Activated naive CD4-positive, alpha-beta T cell treated with Interleukin-2 at 50 U/mL for 16 hours (primary cell): ENCODE data around the gene ASPSCR1.

ENCODE experiments used
- DNase-seq: peaks from one replicate; pipeline ENCODE4 v3.0.0-alpha.2; 2020

ASPSCR1 gene

DNA sequence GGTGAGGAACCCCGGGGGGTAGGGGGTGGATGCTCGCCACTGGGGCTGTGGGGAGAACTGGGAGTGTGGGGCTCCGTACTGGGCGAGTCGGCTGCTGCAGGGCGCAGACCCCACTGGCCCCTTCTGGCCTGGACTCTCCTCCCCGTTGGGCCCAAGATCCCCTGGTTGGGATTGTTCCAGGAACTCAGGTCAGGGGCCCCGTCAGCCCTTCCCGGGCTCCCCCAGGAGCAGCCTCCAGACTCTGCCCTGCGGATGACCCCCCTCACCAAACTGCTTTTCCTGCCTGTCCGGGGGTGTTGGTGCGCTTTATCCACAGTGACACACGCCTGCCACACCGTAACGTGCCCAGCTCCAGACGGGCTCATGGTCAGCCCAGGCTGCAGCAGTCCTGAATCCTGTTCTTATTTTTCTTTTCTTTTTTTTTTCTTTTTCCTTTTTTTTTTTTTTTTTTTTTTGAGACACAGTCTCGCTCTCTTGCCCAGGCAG is 24.2 kb downstream of the ASPSCR1 start:
- no peak for DNase-seq

DNA sequence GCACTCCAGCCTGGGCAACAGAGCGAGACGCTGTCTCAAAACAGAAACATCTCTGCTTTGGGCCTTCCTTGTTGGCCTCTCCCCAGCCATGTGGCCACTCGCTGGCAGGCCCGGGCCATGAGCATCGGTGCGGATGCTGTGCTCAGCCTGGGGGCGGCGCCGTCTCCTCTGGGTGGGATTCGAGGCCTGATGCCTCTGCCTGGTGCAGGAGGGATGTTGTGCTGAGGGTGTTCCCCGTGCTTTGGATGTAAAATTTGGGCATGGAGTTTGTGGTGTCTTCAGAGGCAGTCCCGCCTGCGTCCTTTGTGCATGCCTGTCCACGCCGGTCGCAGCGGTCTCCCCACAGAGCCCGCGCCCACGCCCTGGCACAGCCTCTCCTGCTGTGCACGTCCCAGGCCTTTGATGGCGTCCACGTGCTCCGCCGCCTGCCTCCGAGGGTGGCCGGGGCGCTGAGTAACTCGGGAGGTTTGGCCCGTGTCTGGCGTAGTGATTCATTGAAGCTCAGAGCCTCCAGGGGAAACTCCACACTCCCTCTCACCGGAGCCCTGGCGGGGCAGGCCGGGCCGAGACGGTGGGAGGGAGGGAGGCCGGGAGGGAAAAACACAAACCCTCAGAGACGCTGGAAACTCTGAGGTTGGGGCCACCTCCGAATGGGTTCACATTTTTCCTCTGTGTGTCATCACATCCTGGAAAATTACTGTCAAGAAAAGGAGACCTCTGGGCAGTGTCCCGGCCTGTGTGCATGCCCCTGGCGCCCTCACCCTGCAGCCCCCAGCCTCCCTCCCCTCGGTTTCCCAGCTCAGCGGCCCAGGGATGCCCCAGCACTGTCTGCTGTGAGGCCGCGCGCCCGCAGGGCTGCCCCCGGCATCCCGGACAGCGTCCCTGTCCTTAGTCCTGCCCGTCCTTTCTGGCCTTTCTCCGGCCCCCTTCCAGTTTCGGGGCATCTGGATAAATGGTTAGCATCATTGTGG is 26.3 kb downstream of the ASPSCR1 start:
- peak; percentile 70 for DNase-seq

DNA sequence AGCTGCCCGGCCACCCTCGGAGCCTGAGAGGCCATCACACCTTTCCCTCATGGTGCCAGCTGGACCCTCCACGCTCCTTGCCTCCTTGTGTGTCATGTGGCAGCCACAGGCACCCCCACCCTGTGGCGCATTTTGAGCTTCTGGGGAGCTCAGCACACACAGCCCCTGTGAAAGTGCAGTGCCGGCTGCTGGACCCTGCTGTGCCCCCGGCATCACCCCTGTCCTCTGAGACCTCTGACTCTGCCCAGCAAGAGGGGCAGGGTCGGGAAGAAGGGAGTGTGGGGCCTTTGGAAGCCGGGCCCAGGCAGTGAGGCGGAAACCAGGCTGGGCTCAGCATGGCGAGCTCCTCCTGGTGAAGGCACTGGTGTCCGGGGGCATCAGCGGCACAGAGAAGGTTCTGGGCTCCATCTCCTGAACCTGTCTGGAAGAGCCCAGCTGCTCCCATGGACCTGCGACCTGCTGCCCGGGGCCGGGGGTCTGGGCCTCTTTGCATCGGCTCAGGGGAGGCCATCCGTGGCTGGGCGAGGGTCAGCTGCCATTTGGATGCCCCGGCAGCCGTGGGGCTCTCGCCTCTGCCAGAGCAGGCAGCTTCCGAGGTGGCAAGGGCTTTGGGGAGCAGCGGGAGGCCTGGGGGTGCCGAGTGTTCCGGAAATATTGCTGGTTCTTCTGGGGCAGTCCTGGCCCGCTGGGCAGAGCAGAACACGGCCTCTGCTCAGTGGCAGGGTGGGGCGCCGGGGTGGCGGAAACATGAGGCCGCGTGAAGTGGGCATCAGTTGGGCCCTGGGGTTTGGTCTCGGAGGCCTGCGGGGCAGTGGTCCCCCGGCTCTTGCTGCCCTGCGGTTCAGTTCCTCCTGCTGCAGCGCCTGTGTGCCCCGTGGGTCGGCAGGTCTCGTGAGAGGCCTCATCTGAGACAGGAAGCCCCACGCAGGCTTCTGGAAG is 27.4 kb downstream of the ASPSCR1 start:
- no peak for DNase-seq

DNA sequence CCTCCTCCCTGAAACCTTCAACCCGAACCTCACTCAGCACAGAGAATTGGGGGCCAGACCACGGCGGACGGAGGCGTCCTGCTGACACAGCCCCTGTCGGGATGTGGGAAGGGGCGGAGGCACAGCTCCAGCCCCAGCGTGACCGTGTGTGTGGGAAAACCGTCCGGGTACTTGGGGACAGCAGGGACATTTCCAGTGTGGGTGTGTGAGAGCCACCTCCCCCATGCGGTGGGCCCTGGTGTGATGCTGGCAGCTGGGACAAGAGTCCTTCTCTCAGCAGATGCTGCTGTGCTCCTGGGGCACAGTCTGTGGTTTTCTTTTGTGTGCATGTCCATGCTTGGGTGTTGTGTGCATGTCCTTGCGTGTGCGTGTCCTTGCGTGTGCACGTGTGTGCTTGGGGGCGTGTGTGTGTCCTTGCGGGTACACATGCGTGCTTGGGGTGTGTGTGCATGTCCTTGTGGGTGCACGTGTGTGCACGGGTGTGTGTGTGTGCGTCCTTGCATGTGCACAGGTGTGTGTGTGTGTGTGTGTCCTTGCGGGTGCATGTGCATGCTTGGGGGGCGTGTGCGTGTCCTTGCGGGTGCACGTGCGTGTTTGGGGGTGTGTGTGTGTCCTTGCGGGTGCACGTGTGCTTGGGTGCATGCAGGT is 28.4 kb downstream of the ASPSCR1 start:
- no peak for DNase-seq

DNA sequence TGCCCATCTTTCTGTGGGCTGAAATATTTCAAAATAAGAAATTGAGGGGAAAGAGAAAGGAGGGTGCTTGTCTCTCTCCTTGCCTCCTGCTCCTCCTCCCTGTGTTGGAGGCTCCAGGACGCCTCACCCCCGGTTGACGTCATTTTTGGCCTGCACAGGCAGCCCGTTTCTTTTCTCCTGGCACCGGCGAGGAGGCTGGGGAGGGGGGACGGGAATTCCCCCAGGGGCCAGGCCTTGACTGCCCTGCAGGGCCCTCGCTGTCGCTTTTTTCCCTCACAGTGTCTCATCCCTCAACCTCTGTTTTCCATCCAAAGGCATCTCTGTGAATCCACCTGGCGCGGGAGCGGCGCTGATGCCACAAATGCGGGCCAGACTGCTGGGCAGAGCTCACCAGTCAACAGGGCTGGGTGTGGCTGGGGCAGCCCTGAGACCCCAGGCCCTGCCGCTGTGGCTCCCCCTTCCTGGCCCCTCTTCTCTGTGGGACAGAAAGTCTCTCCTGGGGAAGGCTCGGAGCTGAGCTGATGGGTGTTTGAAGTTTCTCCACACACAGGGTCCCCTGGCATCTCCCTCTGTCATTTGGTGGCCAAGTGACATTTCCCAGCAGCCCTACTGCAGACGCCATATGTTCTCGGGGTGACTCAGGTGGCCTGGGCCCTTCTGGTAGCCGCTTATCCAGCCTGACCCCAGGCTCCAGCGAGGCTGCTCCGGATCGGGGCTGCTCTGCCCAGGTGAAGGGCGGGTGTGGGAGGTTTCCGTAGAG is 29.2 kb downstream of the ASPSCR1 start:
- DNase-seq, result no peak

DNA sequence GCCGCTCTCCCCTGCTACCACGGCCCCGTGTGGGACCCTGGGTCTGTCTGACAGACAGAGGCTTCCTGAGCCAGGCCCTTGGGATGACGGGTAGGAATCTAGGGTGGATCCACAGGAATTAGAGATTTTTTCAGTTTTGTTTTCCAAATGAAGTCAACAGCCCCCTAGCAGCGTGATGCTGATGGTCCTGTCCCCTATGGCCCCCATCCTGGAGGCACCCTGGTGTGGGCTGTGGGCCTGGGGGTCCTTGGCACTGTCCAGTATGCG is 29.7 kb downstream of the ASPSCR1 start:
- DNase-seq, result no peak

DNA sequence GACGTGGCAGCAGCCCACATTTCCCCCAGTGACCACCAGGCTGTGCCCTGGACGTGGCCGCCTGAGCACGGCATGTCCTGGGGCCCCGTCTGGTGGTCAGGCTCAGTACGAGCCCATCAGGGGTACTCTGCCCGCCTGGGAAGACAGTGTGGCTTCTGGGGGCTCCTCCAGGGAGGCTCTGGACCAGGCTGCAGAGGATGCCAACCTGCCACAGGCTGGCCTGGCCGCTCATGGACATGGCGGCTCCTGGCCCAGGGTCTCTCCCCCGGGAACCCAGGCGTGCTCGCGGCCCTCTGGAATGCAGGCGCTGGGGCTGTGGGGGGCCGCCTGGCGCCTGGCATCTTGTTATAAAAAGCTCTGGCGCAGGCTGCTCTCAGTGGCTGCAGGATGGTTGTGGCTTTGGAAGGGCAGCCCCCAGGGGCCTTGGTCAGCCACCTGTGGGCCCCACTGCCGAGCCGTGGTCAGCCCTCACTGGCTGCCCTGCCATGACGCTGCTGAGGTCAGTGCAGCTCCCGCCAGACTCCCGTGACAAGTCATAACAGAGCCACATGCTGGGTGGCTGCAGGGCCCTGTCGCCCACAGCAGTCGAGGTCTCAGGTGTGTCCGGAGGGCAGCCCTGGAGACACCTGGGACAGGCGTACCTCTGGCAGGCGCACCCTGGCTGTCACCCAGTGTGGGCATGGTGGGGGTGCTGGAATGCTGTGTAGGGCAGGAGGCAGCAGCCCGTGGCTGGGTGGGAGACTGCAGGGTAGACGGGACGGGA is 30.2 kb downstream of the ASPSCR1 start:
- DNase-seq, result no peak

DNA sequence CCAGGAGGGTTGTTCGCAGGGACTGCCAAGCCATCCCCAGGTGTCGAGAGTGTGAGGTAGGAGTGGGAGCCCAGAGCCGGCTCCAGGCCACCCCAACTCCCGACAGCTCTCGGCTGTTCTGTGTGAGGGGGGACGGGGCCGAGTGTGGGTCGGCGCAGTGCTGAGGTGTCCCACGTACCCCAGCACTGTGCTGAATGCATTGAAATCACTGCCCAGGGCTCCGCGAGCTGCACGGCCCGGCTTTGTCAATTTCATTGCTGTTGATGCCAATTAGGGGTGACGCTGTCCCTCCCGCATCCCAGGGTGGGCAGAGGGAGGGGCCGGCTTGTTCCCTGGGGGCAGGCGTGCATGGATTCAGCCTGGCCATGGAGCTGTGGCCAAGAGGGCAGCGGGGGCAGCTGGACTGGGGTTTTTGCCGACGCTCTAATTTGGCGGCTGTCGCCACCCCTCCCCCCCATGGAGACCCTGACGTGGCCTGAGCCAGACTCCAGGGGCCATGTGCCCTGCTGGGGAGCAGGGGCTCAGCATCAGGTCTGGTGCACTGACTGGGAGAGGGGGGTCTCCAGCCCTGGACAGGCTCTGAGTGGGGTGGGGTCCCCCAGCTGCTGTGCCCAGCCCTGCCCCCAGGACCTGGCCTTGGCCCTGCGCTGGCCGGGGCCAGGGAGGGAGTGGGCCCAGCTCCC is 31.0 kb downstream of the ASPSCR1 start:
- DNase-seq, result no peak

DNA sequence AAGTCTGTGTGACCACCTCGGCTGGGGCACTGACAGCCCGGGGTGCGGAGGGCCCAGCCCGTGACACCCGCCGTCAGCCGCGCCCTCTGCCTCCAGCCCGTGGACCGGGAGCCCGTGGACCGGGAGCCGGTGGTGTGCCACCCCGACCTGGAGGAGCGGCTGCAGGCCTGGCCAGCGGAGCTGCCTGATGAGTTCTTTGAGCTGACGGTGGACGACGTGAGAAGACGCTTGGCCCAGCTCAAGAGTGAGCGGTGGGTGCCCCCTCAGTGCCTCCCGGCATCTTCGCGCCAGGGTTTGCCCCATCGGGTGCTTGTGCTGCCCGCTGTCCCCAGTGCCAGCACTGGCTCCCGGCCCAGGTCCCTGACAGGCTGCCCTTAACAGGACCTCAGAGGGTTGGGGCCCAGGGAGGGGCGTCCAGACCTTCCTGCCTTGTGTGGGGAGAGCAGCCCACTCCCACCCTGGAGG is 31.5 kb downstream of the ASPSCR1 start:
- DNase-seq, result no peak

DNA sequence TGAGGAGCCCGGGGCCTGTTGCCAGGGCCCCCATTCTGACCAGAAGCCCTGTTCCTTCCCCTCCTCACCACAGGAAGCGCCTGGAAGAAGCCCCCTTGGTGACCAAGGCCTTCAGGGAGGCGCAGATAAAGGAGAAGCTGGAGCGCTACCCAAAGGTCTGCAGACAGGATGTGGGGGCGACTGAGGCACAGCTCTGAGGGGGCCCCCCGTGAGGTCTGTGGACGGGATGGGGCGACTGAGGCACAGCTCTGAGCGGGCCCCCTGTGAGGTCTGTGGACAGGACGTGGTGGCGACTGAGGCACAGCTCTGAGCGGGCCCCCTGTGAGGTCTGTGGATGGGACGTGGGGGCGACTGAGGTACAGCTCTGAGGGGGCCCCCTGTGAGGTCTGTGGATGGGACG is 32.0 kb downstream of the ASPSCR1 start:
- DNase-seq, result no peak

DNA sequence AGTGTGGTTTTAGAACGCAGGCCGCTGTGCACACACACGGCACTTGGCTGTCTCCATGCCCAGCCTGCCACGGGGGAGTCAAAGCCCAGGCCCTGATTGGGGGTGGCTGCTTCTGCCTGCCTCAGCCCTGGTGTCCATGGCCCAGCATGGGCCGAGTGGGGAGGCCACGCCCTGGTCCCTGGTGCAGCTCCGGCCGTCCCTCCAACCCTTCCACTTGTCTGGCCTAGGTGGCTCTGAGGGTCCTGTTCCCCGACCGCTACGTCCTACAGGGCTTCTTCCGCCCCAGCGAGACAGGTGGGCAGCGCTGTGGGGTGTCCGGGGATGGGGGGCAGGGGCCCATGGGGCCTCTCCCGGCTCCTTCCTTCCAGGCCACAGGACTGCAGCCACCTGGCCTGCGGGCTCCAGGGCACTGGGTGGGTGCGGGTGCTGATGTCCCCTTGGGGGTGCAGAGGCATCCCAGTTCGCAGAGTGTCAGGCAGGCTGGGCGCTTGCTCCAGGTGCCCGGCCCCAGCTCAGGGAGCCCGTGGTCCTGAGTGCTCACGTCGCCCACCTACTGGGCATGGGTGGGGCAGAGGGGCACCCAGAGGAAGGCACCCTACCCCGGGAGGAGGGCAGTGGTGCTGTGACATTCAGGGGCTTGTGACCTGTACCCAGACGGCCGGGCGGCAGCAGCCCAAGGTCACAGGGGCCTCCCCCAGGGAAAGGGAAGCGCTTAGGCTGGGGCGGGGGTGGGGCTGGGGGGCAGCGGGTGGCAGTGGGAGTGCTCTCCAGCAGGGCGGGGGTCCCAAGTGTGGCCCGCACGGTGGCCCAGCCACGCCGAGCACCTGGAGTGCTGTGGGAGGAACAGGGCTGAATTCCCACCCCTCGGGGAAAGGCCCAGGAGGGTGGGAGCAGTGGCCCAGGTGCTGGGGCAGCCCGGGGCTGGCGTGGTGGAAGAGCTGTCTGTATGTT is 33.4 kb downstream of the ASPSCR1 start:
- no peak for DNase-seq

DNA sequence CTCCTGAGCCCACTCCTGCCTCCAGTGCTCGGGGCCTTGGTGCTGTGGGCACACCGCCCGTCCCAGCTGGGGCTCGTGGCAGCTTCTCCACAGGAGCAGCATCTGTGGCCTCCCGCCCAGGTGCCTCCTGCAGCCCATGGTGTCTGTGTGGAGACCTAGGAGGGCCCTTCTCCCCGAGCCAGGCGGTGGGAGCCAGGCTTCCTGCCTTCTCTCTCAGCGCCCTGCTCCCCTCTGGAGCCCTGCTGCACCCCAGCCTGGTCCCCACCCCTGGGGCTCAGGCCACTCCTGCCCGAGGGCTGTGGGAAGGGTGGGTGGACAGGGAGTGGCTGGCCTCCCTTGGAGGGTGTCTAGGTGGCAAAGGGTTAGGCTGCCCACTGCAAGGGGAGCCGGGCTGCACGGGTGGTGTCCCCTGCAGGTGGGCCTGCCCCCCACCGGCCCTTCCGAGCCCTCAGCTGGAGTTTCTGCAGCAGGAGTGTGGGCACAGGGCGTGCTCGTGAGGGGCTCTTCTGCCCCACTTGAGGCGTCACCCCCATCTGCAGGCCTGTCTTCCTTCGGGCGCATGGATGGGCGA is 34.3 kb downstream of the ASPSCR1 start:
- DNase-seq, result no peak

DNA sequence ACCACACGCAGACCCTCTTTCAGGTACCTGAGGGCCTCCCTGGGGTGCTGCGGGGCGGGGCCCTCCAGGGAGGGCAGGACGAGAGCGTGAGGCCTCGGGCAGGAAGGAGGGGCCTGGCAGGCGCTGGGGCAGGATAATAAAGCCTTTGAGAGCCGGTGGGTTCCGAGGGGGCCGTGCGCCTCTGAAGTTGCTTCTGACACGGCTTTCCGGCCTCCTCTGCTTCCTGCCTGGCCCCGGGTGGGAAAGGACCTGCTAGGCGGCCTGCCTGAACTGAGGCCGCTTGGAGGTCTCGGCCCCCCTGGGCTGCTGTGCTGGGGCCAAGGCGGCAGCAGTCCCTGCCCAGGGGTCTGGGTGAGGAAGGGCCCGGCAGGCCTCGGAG is 34.8 kb downstream of the ASPSCR1 start:
- no peak for DNase-seq

DNA sequence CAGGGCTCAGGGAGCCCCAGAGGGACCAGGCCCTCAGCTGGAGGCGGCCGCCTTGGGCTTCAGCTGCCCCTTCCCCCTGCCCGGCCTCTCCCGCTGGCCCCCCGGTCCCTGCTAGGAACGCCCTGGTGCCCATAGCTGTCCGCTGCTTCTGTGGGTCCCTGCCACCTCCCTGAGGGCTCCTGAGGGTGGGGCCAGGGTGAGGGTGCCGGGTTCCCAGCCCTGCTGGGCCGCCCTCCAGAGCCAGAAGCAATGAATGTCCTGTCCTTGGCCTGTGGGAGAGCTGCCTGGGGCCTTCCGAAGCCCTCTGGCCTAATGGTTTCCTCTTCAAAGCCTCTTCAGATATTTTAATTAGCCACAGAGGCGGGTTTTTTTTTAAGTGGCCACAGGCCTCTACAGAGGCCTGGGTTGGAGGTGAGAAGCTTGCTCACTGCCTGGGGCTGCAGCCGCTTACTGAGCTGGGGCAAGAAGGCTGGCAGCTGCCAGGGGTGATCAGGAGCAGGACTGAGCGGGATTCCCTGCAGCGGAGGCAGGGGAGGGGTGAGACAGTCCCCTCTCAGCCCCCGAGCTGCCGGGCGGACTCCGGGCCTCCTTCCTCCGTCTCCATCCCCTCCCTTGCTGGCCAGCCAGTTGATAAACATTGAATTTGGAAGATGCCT is 35.3 kb downstream of the ASPSCR1 start:
- no peak for DNase-seq

DNA sequence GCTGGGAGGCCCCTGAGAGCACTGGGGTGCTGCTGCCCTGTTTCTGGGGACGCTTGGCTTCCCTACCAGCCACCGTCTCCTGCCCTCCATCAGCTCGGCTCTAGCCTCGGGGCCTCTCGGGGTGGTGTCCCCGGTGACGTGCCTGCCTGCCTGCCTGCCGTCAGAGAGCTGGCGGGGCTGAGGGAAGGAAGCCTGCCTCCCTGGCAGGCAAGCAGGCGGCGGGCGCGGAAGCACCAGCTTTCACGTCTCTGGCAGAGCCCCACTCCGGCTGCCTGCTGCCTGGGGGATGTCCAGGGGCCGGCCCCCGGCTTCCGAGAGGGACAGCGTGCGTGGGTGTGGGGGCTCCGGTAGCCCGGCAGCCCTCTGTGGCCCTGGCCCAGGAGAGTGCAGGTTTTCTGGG is 35.9 kb downstream of the ASPSCR1 start:
- no peak for DNase-seq

DNA sequence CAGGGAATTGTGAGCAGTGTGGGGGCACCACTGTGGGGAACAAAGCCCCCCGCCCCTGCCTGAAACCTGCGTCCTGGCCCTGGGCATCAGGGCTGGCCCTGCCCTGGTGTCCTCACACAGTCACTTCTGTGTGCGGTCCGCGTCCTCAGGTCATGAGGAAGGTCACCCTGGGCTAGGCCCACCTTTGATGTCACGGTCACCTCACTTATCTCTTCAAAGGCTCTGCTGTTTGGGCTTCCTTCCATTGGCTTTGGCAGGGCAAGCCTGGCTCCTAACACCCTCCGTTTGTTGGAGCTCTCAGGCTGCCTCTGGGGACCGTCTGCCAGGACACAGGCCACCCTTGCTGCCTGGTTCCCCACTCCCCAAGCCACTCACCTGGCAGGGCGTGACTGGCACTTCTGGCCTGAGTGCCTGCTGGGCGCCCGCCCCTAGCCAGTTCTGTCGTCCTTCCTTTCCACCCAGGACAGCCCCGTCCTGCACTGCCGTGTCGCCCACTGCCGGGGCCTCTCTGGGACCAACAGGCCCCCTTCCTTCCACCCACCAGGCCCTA is 36.4 kb downstream of the ASPSCR1 start:
- DNase-seq, result no peak

DNA sequence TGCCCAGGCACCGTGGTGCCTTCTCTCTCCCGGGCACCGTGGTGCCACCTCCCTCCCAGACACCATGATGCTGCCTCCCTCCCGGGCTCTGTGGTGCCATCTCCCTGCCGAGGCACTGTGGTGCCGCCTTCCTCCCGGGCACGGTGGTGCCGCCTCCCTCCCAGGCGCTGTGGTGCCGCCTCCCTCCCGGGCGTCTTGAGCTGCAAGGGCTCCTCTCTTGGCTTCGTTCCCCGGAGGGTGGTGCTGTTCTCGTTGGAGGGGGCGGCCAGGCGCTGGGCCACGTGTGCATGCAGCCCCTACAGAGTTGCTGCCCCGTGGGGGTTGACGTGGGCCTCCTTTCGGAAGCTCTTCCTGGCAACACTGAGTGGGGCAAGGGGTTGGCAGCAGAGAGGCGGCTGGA is 37.0 kb downstream of the ASPSCR1 start:
- no peak for DNase-seq

DNA sequence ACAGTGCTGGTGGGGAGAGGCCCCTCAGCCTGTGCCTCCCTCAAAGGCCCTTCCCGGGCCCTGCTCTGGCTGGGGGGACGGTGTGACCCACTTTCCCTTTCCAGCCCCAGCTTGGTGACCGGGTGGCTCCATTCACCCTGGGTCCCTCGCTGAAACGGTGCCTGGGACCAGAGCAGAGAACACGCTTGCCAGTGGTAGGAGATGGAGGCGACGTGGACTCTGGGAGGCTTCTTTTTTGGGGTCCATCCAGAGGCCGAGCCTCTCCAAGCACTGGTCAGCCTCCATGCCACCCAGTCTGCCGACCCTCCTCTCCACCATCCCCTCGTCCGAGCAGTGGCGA is 37.5 kb downstream of the ASPSCR1 start:
- DNase-seq, result no peak
